ACHN (cell line): ENCODE results near the gene SMIM12.
"Not testable (repeated sequence)": the region's sequence is repeated elsewhere in the genome, so short reads cannot be mapped to it uniquely, and the experiment has no call there.

Source experiments
- DNase-seq: peaks from one replicate; pipeline ENCODE4 v3.0.0-alpha.2; 2015
- in situ Hi-C: cut with HindIII; loops from 2 replicates; pipeline ENCODE4 v1.10.0; 2017; ENCODE audit warnings: low sequenced_read_pairs, low pct_ligation_motif_present, low pct_unique_long_range_greater_than_20kb

Gene SMIM12

GRCh38 chr1:34822202-34822601 lies 37.3 kb downstream of the SMIM12 start:
- no peak for DNase-seq
- in situ Hi-C loops: no loop called here

GRCh38 chr1:34818862-34819261 lies 40.7 kb downstream of the SMIM12 start:
- in situ Hi-C loops, DNase-seq: not testable (repeated sequence)

GRCh38 chr1:34816778-34817177 lies 42.8 kb downstream of the SMIM12 start:
- in situ Hi-C loops: no loop called here

GRCh38 chr1:34816332-34816731 lies 43.2 kb downstream of the SMIM12 start:
- no peak for DNase-seq
- in situ Hi-C loops: no loop called here

More at GRCh38 chr1:34816778-34817177, 42.8 kb downstream of the SMIM12 start:
- DNase-seq: no peak

- in situ Hi-C loops, DNase-seq: not testable (repeated sequence)
These were observed 48.8 kb downstream of the SMIM12 start for GRCh38 chr1:34810781-34811180.

GRCh38 chr1:34808051-34808810 lies 51.3 kb downstream of the SMIM12 start:
- DNase-seq: no peak
- in situ Hi-C loops: no loop called here

GRCh38 chr1:34806396-34806795 lies 53.2 kb downstream of the SMIM12 start:
- no peak for DNase-seq
- in situ Hi-C loops: no loop called here

- no peak for DNase-seq
- in situ Hi-C loops: no loop called here
These were observed 55.8 kb downstream of the SMIM12 start for GRCh38 chr1:34803770-34804169.
